ENCODE results near the gene FAM83G. TPM values are rescaled to one million over a fixed set of nuclear protein-coding genes. Genes with fewer than 3 reads are reported as not detected.

Gene FAM83G
- total RNA-seq, 2 donors from 2014 or later, result 24.2 to 27.0 TPM

DNA sequence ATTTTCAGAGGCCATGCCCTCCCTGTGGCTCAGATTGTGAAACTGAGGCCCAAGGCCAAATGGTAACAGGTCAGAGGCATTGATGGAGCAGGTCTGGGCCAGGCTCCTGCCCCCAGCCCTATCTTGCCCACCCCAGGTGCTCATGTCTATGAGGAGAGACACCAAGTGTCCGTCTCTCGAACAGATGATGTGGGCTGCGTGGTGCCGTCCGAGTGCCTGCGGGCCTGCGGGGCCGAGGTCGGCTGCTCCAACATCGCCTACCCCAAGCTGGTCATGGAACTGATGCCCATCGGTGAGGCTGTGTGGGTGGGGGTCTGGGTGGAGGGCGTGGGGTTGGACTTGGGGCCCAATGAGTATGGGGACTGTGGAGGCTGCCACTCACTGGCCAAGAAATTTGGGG, 8.7 kb upstream of the FAM83G start:
- H3K27ac Mint-ChIP-seq, result no peak overlapping the region
- Histone ChIP-seq H3K9me3 (ENCODE audit: control insufficient read depth, low read length) (no peaks in the 10 kb centered on the region), H3K4me3 (ENCODE audit: low read length) (no peak overlapping the region), H3K27me3 (ENCODE audit: control insufficient read depth, insufficient read depth, low read length, poor library complexity, severe bottlenecking) (no peaks in the 10 kb centered on the region), H3K36me3 (ENCODE audit: control insufficient read depth, insufficient read depth, low read length) (no peaks in the 10 kb centered on the region), H3K27ac (ENCODE audit: low read depth, low read length) (no peak overlapping the region), H3K9ac (ENCODE audit: extremely low read depth, low read length, poor library complexity, severe bottlenecking) (no peak overlapping the region), H3K4me1 (ENCODE audit: control insufficient read depth, insufficient read depth, low read length) (no peaks in the 10 kb centered on the region)
- H3K4me3 Mint-ChIP-seq, result no peak overlapping the region
- no peaks in the 10 kb centered on the region for H3K27me3 Mint-ChIP-seq (ENCODE audit: insufficient read depth)
- 96 to 100% methylated on average over 3 to 12 of the region's 12 CpGs for WGBS, 2 experiments (ENCODE audit: insufficient coverage in 1 of 2, insufficient read length in 1 of 2)
- TF ChIP-seq, protein P1, sequence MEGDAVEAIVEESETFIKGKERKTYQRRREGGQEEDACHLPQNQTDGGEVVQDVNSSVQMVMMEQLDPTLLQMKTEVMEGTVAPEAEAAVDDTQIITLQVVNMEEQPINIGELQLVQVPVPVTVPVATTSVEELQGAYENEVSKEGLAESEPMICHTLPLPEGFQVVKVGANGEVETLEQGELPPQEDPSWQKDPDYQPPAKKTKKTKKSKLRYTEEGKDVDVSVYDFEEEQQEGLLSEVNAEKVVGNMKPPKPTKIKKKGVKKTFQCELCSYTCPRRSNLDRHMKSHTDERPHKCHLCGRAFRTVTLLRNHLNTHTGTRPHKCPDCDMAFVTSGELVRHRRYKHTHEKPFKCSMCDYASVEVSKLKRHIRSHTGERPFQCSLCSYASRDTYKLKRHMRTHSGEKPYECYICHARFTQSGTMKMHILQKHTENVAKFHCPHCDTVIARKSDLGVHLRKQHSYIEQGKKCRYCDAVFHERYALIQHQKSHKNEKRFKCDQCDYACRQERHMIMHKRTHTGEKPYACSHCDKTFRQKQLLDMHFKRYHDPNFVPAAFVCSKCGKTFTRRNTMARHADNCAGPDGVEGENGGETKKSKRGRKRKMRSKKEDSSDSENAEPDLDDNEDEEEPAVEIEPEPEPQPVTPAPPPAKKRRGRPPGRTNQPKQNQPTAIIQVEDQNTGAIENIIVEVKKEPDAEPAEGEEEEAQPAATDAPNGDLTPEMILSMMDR (conservative IDR thresholded peaks at IDR 0.05), result no peak
- no peaks in the 10 kb centered on the region for H3K9me3 Mint-ChIP-seq
- H3K4me1 Mint-ChIP-seq, result peaks cover 19% of the 10 kb centered on the region
- DNase-seq, result no peak
- no peaks in the 10 kb centered on the region for H3K36me3 Mint-ChIP-seq (ENCODE audit: low read depth)

DNA sequence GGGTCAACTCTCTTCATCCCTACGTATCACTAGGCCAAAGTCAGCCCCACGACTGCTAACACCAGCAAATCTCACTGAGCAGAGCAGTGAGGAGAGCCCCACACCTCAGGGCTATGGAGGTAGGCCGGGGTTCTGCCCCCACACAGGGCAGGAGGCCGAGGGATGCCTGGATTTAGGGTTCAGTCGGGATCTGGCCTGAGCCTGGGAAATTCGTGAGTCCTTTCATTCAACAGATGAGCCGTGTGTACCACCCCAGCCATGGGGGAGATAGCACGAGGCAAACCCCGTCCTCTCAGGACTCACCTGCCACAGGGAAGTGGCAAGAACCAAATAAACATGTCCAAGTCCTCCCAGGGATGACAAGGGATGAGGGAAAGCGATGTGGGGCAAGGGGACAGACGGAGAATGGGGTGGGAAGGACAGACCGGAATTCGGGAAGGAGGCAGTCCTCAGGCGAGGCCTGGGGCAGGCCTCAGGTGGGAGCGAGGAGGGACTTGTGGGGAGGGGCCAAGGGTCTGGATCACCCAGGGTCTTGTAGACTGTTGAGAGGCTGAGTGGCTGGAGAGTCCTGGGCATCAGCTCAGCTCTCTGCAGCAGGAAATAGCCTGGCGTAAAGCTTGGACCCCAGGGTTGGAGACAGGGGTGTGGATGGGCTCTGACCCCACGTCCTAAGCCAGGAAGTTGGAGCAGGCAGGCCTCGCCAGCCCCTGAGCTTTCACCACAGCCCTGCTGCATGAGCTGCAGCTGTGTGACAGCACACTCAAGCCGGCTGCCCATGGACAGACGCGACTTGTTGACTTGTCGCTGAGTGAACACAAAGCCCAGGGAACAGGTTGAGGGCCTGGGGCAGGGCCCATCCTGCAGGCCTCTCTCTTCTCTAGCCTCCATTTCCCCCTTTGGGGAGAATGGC, 7.9 kb upstream of the FAM83G start:
- no peaks in the 10 kb centered on the region for H3K9me3 ChIP-seq (ENCODE audit: control insufficient read depth, low read length)
- H3K4me3 Mint-ChIP-seq, result no peak overlapping the region
- DNase-seq, result no peak
- H3K27ac Mint-ChIP-seq, result peak overlapping the region; percentile 37
- peaks cover 19% of the 10 kb centered on the region for H3K4me1 Mint-ChIP-seq
- H3K27ac ChIP-seq (ENCODE audit: low read depth, low read length), result no peak overlapping the region
- no peaks in the 10 kb centered on the region for H3K27me3 Mint-ChIP-seq (ENCODE audit: insufficient read depth)
- no peaks in the 10 kb centered on the region for H3K36me3 ChIP-seq (ENCODE audit: control insufficient read depth, insufficient read depth, low read length)
- H3K4me1 ChIP-seq (ENCODE audit: control insufficient read depth, insufficient read depth, low read length), result no peaks in the 10 kb centered on the region
- TF ChIP-seq, protein P1 (conservative IDR thresholded peaks at IDR 0.05), result no peak
- no peaks in the 10 kb centered on the region for H3K36me3 Mint-ChIP-seq (ENCODE audit: low read depth)
- H3K4me3 ChIP-seq (ENCODE audit: low read length), result no peak overlapping the region
- no peaks in the 10 kb centered on the region for H3K9me3 Mint-ChIP-seq
- 92% methylated on average over 13 to 22 of the region's 22 CpGs for WGBS, 2 experiments (ENCODE audit: insufficient coverage in 1 of 2, insufficient read length in 1 of 2)
- H3K9ac ChIP-seq (ENCODE audit: extremely low read depth, low read length, poor library complexity, severe bottlenecking), result no peak overlapping the region
- no peaks in the 10 kb centered on the region for H3K27me3 ChIP-seq (ENCODE audit: control insufficient read depth, insufficient read depth, low read length, poor library complexity, severe bottlenecking)

DNA sequence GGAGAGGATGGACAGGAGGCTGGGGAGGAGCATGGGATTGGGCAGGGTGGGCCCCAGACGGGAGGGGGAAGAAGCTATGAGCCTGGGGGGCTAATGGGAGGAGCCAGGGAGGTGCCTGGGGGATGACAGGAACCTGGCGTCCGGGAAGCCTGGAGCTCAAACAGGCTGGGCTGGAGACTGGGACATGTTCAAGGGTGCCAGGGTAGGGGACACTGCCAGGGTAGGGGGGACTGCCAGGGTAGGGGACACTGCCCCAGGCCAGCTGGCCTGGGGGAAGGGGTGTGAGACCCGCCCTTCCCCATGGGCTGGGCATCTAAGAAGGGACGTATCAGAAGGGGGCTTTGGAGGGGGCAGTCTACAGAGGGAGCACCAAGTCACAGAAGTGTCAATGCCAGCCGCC, 7.0 kb upstream of the FAM83G start:
- Mint-ChIP-seq H3K36me3 (ENCODE audit: low read depth) (no peaks in the 10 kb centered on the region), H3K4me1 (peaks cover 19% of the 10 kb centered on the region), H3K4me3 (no peak overlapping the region), H3K9me3 (peaks cover 7% of the 10 kb centered on the region), H3K27me3 (ENCODE audit: insufficient read depth) (no peaks in the 10 kb centered on the region), H3K27ac (peak overlapping the region; percentile 84)
- Histone ChIP-seq H3K36me3 (ENCODE audit: control insufficient read depth, insufficient read depth, low read length) (no peaks in the 10 kb centered on the region), H3K27me3 (ENCODE audit: control insufficient read depth, insufficient read depth, low read length, poor library complexity, severe bottlenecking) (no peaks in the 10 kb centered on the region), H3K9ac (ENCODE audit: extremely low read depth, low read length, poor library complexity, severe bottlenecking) (no peak overlapping the region), H3K4me1 (ENCODE audit: control insufficient read depth, insufficient read depth, low read length) (no peaks in the 10 kb centered on the region), H3K4me3 (ENCODE audit: low read length) (no peak overlapping the region), H3K27ac (ENCODE audit: low read depth, low read length) (no peak overlapping the region), H3K9me3 (ENCODE audit: control insufficient read depth, low read length) (peaks cover 5% of the 10 kb centered on the region)
- 84 to 88% methylated on average over 4 to 6 of the region's 6 CpGs for WGBS, 2 experiments (ENCODE audit: insufficient coverage in 1 of 2, insufficient read length in 1 of 2)
- no peak for DNase-seq
- TF ChIP-seq, protein P1 (conservative IDR thresholded peaks at IDR 0.05), result no peak
